GM04503 (cell line): ENCODE measurements around the gene RERE.

ENCODE experiments used
- DNase-seq: peaks from one replicate; pipeline ENCODE4 v3.0.0-alpha.2; 2012; ENCODE audit warnings: low read depth

RERE gene

GRCh38 chr1:8326265-8326664 is 491.2 kb downstream of the RERE start:
- no peak for DNase-seq

- no peak for DNase-seq
Measured at GRCh38 chr1:8325771-8326170, 491.7 kb downstream of the RERE start.

- no peak for DNase-seq
Measured at GRCh38 chr1:8324176-8324810, 493.1 kb downstream of the RERE start.

GRCh38 chr1:8323706-8324105 is 493.7 kb downstream of the RERE start:
- no peak for DNase-seq

GRCh38 chr1:8321612-8322011 is 495.8 kb downstream of the RERE start:
- no peak for DNase-seq

GRCh38 chr1:8318436-8318835 is 499.0 kb downstream of the RERE start:
- DNase-seq = no peak

GRCh38 chr1:8317647-8318381 is 499.6 kb downstream of the RERE start, which contains the start of gene SLC45A1:
Gene SLC45A1, plus strand, starts transcription at chr1:8318114. Its CDS starts 6,216 bp downstream, at chr1:8324330.
- DNase-seq = no peak

- DNase-seq = no peak
Measured at GRCh38 chr1:8315573-8316475, 501.6 kb downstream of the RERE start.

GRCh38 chr1:8314346-8315280 is 502.8 kb downstream of the RERE start:
- peak; percentile 18 for DNase-seq

- no peak for DNase-seq
Measured at GRCh38 chr1:8313231-8313630, 504.2 kb downstream of the RERE start.

GRCh38 chr1:8312235-8313218 is 504.9 kb downstream of the RERE start:
- no peak for DNase-seq

GRCh38 chr1:8311068-8311718 is 506.2 kb downstream of the RERE start:
- DNase-seq = no peak

- no peak for DNase-seq
Measured at GRCh38 chr1:8307628-8308027, 509.8 kb downstream of the RERE start.

GRCh38 chr1:8303876-8304275 is 513.6 kb downstream of the RERE start:
- DNase-seq = no peak

- DNase-seq = peak; percentile 25
Measured at GRCh38 chr1:8303141-8303540, 514.3 kb downstream of the RERE start.
